HG03520 (cell line): ENCODE measurements around the gene SMOC1.

Experiments
- ATAC-seq: cut with Tn5 transposase; IDR thresholded peaks from one replicate; pipeline ENCODE4 v1.9.1; 2021; ENCODE audit warnings: mild to moderate bottlenecking, moderate library complexity; ENCODE audit not compliant: unreplicated experiment

SMOC1 gene, protein sequence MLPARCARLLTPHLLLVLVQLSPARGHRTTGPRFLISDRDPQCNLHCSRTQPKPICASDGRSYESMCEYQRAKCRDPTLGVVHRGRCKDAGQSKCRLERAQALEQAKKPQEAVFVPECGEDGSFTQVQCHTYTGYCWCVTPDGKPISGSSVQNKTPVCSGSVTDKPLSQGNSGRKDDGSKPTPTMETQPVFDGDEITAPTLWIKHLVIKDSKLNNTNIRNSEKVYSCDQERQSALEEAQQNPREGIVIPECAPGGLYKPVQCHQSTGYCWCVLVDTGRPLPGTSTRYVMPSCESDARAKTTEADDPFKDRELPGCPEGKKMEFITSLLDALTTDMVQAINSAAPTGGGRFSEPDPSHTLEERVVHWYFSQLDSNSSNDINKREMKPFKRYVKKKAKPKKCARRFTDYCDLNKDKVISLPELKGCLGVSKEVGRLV

DNA sequence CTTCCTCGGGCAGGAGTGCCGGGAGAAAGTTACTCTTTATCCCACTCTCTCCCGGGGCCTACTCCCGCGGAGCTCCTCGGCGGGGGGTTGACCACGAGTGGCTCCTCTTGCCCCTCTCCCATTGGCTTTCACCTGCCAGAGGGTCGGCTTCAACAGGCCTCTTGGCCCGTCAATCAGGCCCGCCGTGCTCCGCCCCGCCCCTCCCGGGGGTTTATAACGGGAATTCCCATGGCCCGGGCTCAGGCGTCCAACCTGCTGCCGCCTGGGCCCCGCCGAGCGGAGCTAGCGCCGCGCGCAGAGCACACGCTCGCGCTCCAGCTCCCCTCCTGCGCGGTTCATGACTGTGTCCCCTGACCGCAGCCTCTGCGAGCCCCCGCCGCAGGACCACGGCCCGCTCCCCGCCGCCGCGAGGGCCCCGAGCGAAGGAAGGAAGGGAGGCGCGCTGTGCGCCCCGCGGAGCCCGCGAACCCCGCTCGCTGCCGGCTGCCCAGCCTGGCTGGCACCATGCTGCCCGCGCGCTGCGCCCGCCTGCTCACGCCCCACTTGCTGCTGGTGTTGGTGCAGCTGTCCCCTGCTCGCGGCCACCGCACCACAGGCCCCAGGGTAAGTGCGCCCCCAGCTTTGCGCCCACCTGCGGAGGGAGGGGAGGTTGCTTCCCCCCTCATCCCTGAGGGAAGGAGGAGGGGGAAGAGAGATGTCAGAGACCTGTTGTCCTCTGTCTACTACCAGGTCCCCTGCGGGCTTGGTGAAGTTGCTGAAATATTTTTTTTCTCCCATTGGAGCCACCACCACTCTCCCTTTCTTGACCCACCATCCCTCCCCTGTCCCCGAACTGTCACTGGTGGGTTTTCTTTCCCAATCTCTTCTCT, at the start of gene SMOC1:
Gene SMOC1, plus strand, starts transcription at position 242 of the 869 bp plus-strand sequence. Its CDS starts 263 bp downstream, at position 505.
- ATAC-seq, result no peak

DNA sequence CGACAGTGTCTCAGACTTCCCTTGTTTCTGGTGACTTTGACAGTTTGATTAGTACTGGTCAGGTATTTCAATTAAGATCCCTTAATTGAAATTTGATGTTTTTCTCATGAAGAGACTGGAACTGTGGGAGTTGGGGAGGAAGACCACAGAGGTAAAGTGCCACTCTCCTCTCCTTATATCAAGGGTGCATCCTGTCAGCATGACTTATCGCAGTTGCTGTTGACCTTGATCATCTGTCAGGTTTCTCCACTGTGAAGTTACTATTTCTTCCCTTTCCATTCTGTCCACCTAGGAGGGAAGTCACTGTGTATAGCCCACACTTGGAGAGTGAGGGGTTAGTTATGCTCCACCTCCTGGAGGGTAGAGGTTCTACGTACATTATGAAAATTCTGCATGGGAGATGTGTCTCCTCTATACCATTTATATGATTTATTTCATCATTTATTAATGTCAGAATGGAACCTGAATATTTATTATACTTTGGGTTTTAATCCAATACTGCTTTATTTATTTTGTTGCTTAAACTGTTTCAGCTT, 40.3 kb upstream of the SMOC1 start:
- no peak for ATAC-seq

DNA sequence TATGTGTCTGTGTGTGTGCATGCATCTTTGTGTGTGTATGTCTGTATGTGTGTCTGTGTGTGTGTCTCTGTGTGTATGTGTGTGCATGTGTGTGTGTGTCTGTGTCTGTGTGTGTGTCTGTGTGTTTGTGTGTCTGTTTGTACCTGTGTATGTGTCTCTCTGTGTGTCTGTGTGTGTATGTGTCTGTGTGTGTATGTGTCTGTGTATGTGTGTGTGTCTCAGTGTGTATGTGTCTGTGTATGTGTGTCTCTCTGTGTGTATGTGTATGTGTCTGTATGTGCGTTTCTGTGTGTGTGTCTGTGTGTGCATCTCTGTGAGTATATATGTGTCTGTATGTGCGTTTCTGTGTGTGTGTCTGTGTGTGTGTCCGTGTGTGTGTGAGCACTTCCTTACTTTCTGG, 39.6 kb upstream of the SMOC1 start:
- ATAC-seq, result no peak

DNA sequence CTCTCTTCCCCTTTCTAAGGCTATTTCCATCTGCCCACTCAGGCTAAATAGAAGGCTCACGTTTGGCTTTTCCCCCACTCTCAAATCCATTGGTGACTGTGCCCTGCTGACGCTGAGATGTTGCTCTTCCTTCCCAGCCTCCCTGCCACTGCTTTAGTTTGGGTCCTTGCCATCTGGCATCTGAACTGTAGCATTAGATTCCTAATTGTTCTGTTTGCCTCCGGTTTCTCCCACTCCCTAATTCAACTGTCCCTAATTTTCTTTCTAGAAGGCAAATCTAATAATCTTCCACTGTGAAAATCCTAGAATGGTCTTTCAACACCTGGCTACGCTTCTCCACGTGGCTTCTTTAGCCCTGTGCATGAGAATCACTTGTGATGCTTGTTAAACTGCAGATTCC, 37.6 kb upstream of the SMOC1 start:
- ATAC-seq, result no peak

DNA sequence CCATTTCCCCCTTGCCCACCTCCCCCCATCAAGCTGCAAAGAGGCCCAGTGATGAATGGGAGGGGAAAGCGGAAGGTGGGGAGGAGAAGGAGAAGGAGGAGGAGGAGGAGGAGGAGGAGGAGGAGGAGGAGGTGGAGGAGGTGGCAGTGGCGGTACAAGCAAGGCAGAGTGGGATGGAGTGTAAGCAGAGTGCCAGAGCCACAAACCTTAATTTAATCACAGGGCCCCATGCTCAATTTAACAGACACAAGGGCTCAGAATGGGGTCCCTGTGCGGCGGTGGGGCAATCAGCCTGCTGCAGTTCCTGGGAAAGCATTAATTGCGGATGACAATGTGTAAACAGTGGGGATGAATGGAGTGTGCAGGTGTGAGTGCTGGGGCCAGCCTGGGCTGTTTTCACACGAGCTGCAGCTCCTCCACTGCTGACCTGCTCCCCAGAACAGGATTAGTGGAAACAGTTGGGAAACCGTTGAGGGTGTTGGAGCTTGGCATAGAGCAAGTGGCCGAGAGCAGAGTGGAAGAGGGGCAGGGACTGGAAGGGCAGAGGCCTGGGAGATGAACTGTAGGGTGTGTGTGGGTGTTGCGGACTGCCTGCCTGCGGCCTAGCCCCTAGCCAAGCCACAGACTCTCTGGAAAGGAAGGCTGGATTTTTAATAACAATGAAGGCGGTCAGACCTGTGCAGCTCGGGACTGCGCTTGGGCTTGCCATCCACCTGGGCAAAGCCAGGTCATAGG, 36.4 kb upstream of the SMOC1 start:
- no peak for ATAC-seq

DNA sequence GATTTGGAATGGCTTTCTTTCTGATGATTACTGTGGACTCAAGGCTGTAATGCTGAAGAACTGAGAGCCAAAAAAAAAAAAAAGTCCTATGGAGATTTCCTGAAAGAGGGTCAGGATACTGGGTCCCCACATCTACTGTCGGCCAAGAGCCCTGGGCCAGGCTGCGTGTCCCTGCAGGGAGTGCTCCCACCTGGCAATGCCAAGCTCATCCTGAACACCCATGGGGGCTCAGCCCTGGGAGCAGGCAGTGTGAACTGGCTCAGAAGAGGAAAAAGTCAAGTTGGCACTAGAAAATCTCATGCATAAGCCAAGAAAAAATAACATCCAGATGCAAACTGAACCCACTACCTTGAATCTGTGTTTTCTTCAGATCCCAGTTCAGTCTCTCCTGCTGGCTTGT, 35.0 kb upstream of the SMOC1 start:
- no peak for ATAC-seq

DNA sequence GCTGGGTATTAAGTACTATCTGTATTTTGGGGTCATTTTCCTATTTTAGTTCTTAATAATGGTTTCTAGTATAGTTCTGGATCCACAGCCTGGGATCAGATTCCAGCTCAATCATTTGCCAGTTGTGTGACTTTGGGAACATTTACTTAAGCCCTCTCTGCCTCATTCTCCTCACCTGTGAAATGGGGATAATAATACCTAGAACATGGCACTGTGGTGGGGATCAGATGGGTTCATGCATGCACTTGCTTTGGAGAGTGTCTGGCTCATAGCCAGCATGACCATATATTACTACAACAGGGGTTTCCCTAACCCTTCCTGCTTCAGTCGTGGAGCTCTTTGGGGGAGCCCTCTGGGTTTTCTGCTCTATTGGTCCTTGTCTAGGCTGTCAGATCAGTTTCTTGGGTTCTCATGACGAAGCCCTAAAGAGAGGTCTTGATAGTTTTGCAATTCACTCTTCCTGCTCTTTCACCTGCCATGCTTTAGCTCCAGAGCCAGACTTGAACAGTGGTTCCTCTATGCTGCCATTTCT, 34.1 kb upstream of the SMOC1 start:
- ATAC-seq, result no peak

DNA sequence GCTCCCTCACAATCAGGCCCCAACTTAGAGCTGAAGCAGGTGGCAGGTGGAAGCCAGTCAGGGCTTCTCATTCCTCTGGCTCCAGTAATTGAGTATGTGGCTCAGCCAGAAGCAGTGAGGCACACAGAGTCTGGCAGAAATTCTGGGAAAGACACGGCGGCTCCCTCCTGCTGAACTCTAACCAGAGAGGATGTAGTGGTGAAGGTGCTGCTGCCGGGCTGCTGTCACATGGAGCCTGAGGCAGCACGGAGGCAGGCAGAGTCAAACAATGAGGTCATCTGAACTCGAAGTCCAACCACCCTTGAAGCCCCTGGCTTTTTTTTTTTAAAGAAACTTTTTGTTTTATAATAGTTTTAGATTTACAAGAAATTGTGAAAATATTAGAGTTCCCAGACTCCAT, 33.4 kb upstream of the SMOC1 start:
- no peak for ATAC-seq

DNA sequence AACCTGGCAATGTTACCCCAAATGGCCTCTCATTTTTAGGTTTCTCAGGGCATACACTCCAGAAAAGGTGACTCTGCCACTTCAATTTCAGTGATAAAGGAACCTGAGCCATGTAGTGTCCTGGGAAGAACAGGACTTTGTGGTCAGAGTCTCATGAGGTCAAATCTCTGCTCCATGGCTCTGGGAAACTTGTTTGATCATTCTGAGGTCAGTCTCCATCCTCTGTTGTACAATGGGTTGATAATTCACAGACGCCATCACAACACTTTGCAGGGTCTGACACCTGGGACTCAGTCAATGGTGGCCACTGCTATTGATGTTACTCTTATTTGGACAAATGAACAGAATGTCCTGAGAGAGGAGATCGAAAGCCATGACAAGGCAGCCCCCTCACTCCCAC, 31.1 kb upstream of the SMOC1 start:
- ATAC-seq, result no peak

DNA sequence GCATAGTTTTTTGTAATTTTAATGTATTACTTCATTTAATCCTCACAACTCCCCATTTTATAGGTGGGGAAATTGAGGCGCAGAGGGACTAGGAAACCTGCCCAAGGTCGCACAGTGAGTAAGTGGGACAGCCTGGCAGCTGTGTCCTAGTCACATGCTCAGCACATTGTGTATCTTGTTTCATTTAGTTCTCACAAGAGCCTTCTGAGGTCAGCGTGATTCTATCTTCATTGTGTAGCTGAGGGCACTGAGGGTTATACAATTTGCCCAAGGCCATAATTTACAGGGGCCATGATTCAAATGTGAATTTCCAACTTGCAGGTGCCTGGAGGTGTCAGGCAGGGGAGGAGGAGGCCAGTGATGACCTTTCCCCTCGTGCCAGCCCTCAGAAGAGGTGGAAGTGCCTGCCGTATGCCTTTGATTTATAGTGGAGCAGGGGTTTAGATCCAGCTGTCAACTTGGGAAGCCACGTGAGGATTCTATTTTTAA, 30.3 kb upstream of the SMOC1 start:
- no peak for ATAC-seq

DNA sequence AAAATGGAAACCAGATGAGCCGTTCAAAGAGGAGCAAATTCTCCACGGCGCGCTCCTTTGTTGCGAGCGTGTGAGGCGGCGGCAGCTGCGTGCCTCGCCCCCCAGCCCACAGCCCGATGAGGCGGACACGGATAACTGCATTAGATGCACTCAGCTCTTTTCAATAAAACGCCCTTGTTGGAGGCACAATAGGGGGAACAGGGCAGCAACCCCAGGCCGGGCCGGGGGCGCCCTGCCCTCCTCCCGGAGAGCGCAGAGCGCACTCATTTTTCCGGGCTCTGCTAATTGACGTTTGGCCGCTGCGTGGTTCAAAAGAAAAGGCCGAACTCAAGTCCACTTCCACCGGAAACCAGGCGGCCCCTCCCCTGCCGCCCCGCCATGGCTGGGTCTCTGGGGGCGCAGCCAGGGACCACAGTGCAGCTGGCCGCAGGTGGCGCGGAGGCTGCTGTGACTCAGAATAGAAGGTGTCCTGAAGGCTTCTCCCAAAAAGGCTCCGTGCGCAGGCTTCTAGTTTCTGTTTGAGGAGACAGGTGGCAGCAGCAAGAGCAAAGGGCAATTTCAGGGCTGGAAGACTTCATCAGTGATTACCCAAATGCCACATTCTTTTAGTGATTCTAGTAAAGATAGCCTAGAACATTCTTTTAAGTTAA, 29.0 kb upstream of the SMOC1 start:
- no peak for ATAC-seq

DNA sequence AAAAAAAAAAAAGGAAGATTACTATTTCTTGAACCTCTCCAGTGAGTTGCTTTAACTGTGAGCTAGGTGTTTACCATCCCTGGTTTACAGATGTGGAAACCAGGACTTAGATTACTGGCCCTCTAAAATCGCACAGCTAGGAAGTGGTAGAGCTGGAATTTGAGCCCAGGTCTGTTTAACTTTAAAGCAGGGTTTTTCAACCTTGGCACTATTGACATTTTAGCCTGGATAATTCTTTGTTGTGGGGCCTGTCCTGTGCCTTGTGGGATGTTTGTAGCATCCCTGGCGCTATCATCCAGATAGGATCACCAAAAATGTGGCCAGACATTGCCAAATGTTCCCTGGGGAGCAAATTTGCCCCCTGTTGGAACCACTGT, 28.5 kb upstream of the SMOC1 start:
- no peak for ATAC-seq

DNA sequence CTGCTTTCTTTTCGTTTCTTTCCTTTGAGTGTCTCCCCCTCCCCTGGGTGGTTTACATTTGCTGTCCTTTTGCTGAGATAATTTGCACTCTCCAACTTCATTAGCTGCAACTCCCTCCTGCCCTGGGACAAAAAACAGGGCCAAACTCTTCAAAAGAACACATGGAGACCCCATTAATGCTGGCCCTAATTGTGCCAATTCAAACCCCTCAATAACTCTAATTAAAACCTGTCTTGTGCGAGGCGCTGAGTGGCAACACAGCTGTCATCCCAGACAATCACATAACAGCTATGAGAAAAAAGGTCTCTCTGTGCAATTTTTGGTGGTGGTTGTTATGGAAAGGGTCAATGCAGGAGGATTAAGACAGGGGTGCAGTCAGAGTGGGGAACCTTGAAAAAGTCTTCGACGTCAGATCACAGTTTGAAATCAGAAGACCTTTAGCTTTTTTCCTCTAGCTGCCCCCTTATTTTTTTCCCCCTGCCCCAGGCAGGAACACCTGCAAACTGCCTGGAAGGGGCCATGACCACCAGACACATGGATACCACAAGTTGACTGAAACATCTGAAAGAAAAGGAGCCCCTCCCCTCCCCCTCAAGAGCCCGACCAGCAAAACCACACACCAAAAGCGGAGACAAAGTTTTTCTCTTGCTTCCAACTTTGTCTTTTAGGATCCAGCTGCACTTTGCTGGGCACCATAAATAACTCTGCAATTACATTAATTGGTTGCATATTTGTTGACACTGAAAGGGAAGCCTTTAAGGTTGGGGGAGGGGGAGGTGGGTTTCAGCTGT, 26.5 kb upstream of the SMOC1 start:
- ATAC-seq, result no peak

DNA sequence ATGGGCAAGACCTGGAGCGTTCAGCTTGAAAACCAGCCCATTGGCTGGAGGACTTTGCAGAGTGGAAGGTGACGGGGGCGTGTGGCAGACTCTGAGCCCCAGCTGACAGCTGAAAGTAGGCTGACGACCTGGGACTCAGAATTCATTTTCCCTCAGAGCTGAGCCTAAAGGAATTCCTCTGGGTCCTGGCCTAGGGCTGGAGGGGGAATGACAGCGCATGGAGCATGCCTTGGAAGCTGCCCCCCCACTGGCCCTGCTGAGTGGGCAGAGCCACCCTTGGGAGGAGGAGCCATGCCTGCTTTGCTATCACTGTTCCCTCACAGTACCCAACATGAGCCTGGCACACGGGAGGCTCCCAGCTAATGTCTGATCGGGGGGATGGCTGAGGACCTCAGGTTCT, 25.4 kb upstream of the SMOC1 start:
- ATAC-seq, result no peak

DNA sequence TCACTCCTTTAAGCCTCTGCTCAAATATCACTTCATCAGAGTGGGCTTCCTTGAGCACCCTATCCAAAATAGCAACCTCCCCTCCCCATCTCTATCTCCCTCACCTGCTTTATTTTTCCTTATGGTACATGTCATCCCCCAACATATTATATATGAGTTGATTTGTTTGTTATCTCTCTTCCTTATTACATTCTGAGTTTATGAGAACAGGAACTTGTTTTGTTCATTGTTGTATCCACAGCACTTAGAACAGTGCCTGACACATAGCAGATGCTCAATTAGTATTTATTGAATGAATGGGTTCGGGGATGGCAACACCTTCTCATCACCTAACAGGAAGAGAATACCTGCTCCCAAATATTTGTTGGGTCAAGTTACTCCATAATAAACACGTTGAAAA, 24.6 kb upstream of the SMOC1 start:
- no peak for ATAC-seq

DNA sequence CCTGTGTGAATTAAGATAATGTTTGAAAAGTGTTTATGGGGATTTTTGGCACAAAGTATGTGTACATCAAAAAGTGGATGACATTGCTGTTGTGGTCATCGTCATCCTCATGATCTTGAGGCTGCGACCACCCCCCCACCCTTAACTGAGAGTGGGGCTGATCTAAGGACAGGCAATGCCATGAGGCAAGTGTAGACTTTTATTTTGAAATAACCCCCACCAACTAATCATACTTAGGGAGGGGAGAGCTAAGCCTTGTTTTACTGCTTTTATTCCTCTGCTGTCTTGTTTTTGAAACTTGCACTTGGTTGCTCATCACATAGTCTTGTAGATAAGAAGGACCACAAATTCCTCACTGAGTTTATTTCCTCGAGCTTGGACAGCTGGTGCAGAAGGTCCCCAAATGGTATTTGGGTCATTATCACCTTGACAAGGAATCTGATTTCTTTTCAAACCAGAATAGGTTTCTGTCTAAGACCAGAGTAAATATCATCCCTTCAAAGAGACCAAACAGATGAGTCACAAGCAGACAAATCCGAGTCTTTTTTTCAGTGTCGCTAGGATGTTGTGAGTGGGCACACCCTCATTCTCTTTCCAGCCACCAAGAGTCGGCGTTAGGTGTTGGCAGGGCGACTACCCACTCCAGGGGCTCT, 23.9 kb upstream of the SMOC1 start:
- ATAC-seq, result no peak

DNA sequence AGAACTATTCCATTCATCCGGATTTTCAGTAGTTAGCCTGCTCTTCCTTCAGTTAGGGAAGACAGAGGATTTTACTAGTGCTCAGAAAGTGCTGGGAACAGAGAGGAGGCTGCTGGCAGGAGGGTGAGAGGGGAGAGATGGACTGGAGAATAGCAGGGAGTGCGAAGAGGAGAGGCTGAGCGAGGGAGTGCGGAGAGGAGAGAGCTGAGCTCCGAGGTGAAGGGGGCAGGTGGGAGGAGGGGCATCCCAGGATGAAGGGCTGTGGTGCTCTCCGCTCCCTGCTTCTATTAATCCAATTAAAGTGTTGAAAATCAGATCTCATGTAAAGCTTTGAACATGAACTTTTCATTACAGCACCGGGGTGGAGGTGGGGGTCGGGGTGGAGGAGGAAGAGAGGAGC, 20.4 kb upstream of the SMOC1 start:
- ATAC-seq, result no peak

DNA sequence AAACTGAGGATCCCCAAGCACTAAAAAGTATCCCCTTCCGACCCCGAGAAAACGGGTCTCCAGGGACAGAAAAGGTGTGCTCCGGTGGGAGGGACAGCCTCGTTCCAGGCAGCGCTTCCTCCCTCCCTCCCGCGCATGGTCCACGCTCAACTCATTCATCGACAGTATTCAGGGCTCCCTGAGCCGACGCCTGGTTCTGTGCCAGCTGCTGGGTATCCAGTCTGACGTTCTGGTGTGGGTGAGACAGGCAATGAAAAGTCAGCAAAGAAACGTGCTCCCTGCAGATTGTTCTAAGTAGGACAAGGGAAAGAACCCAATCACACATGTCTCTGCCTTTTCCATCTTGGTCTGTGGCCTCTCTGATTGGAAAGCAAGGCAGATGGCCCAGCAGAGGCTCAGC, 19.6 kb upstream of the SMOC1 start:
- ATAC-seq, result no peak

DNA sequence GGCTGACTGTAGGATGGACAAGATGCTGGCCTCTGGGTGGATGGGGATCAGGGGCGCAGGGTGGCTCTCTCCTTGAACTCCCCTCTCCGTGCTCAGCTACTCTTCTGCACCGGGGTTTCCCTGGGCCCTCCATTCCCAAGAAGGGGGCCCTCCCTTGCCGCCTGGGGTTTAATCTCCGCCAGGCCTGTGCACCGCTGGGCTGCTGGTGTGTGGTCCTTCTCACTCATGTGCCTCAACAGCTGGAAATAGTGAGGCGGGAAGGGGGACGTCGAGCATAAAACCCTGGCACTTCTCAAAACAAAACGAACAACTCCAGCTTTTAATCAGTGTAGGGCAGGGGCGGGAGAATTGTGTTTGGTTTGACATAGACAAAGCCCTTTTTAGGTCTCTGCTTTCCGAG, 19.0 kb upstream of the SMOC1 start:
- no peak for ATAC-seq
